Measurements from ENCODE around the gene MPZL3.
"Not testable (repeated sequence)": the region's sequence is repeated elsewhere in the genome, so short reads cannot be mapped to it uniquely, and the experiment has no call there.

MPZL3 gene

GRCh38 chr11:118212781-118213191 lies 39.4 kb downstream of the MPZL3 start:
- DNase-seq: no peak

GRCh38 chr11:118212131-118212725 lies 39.9 kb downstream of the MPZL3 start:
- no peak for DNase-seq

GRCh38 chr11:118211006-118211405 lies 41.2 kb downstream of the MPZL3 start:
- peak in 25 of 58 donors; percentile 2 to 65 (median 19) for DNase-seq

GRCh38 chr11:118210323-118210722 lies 41.8 kb downstream of the MPZL3 start:
- no peak for DNase-seq

GRCh38 chr11:118209033-118209432 lies 43.1 kb downstream of the MPZL3 start:
- no peak for DNase-seq

GRCh38 chr11:118207079-118207478 lies 45.1 kb downstream of the MPZL3 start:
- no peak for DNase-seq

- DNase-seq: no peak
These were observed 45.7 kb downstream of the MPZL3 start for GRCh38 chr11:118206391-118207031.

- DNase-seq: no peak
These were observed 46.4 kb downstream of the MPZL3 start for GRCh38 chr11:118205606-118206378.

GRCh38 chr11:118202599-118203422 lies 49.4 kb downstream of the MPZL3 start:
- DNase-seq: no peak

GRCh38 chr11:118201966-118202365 lies 50.2 kb downstream of the MPZL3 start:
- DNase-seq: no peak

- DNase-seq: no peak
These were observed 51.1 kb downstream of the MPZL3 start for GRCh38 chr11:118200901-118201680.

GRCh38 chr11:118200497-118200896 lies 51.7 kb downstream of the MPZL3 start:
- DNase-seq: no peak

GRCh38 chr11:118199135-118199534 lies 53.0 kb downstream of the MPZL3 start:
- no peak for DNase-seq

- DNase-seq: peak in 49 of 58 donors; percentile 2 to 83 (median 47)
These were observed 53.8 kb downstream of the MPZL3 start for GRCh38 chr11:118198370-118198769.

GRCh38 chr11:118194835-118195627 lies 57.1 kb downstream of the MPZL3 start:
- peak in 44 of 58 donors; percentile 4 to 85 (median 54) for DNase-seq

- DNase-seq: peak in 1 of 58 donors; percentile 22
These were observed 58.1 kb downstream of the MPZL3 start for GRCh38 chr11:118193910-118194566.

GRCh38 chr11:118192817-118193216 lies 59.3 kb downstream of the MPZL3 start:
- not testable (repeated sequence) for DNase-seq

GRCh38 chr11:118190942-118191506 lies 61.1 kb downstream of the MPZL3 start:
- not testable (repeated sequence) for DNase-seq
